Measurements from ENCODE around the gene TMEM141.
"Not testable (repeated sequence)": the region's sequence is repeated elsewhere in the genome, so short reads cannot be mapped to it uniquely, and the experiment has no call there.

The TMEM141 gene

DNA sequence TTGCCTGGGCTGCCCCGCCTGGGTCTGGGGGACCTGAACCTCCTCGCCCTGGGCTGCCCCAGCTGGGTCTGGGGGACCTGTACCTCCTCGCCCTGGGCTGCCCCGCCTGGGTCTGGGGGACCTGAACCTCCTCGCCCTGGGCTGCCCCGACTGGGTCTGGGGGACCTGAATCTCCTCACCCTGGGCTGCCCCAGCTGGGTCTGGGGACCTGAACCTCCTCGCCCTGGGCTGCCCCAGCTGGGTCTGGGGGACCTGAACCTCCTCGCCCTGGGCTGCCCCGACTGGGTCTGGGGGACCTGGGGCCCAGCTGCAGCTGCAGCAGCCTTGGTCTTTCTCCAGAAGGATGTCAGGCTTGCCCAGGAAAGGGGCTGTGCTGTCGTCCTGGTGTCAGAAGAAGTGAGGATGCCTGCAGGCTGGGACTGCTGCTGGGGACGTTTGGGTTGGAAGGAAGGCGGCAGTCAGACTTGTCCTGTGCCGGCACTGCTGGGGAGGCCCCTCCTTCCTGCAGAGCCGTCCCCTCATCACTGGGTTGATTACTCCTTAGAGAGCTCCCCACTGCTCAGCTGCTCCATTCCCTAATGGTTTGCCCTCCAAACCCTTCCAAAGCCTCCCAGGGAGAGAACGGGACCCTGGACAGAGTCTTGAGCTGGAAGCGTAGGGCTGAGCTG lies 42.4 kb downstream of the TMEM141 start:
- DNase-seq (ENCODE audit: low spot score): not testable (repeated sequence)

DNA sequence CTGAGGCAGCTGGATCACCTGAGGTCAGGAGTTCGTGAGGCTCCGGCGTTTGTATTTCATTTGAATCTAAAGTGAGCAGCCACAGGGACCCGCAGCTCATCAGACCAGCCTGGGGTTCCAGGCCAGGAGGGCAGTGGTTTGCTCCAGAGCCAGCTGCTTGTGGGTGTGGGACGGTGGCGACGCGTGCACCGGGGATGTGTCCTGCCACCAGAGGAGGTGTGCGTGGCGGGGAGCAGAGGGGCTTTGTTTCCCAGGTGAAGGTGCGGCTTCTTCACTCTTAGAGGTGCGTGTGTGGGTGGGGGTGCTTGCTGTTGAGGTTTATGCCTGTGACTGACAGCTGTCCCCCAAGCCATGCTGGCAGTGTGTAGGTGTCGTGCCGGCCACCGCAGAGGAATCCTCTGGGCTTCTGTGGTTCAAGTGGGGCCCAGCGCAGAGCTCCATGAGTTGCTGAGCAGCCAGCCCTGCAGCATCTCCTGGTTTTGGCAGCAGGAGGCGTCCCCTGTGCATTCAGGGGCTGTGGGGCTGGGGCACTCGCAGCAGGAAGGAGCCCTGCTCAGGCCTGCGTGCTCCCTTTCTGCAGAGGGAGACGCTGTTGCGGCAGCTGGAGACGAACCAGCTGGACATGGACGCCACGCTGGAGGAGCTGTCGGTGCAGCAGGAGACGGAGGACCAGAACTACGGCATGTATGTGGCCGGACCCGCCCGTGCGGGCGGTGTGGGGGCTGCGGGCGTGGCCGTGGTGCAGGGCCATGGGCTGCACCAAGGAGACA lies 44.2 kb downstream of the TMEM141 start:
- DNase-seq (ENCODE audit: low spot score): no peak

DNA sequence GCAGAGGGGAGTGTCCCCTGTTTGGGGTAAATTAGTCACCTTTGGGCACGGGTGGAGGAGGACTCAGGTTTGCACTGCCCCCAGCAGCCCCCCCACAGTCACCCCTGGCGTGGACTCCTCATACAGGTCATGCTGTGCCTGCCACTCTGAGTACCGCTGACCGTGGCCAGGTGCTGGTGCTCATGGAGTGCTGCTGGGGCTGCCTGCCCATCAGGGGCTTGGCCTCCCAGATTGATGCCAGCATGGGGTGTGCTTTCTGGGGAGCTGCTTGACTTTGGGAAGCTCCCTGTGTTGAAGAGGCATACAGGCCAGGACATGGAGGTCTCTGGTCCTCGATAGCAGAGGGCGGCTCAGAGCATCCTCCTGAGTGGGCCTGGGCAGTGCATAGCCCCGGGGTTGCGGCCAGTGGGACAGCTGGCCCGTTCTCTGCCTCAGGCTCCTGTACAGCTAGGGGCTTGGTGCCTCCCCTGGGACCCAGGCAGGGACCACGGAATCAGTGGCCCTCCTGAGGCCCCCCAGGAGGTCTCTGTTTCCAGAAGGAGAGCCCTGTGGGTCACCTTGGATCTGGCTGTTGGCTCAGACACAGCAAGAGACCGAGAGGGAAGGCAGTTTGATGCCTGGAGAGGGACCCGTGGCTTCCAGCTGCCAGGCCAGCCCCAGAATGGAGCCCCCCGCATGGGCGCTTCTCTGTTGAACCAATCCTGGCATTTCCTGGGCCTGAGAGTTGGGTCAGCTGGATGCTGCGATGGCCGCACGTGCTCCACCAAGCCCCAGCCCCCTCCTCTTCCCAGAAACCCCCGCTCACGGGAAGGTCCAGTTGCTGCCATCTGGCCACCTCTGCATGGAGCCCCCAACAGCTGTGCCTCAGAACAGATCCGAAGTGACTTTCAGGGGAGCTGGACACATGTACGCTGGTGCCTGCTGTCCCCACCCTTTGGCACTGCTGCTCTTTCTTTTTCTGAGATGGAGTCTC lies 45.1 kb downstream of the TMEM141 start:
- no peak for DNase-seq (ENCODE audit: low spot score)

DNA sequence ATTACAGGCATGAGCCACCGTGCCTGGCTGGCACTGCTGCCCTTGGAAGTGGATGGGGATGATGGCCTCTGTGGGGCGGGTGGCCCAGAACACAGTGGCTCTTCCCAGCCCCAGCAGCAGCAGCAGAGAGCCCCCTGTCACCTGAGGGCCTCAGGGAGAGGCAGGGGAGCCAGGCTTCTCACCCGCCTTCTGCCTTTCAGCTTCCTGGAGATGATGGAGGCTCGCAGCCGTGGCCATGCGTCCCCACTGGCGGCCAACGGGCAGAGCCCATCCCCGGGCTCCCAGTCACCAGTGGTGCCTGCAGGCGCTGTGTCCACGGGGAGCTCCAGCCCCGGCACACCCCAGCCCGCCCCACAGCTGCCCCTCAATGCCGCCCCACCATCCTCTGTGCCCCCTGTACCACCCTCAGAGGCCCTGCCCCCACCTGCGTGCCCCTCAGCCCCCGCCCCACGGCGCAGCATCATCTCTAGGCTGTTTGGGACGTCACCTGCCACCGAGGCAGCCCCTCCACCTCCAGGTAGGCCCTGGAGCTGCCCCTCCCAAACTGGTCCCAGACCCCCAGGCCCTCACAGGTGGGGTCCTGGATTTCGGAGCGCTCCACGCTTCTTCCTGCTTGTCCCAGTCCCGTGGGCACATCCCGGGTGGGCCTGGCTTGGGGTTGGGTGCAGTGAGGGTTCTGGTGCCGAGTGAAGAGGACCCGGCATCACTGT lies 46.2 kb downstream of the TMEM141 start:
- no peak for DNase-seq (ENCODE audit: low spot score)

DNA sequence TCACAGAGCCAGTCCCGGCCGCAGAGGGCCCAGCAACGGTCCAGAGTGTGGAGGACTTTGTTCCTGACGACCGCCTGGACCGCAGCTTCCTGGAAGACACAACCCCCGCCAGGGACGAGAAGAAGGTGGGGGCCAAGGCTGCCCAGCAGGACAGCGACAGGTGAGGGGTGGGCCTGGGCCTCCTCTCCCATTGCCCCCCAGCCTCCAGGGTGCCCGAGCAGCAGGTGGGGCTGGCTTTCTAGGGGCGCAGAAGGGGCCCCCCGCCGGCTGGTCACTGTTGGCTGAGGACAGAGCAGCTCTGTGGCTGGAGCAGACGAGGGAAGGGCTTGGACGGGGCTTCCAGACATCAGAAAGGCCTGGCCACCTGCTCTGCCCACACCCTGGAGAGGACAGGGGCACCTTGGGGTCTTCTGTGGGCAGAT lies 46.7 kb downstream of the TMEM141 start:
- not testable (repeated sequence) for DNase-seq (ENCODE audit: low spot score)

DNA sequence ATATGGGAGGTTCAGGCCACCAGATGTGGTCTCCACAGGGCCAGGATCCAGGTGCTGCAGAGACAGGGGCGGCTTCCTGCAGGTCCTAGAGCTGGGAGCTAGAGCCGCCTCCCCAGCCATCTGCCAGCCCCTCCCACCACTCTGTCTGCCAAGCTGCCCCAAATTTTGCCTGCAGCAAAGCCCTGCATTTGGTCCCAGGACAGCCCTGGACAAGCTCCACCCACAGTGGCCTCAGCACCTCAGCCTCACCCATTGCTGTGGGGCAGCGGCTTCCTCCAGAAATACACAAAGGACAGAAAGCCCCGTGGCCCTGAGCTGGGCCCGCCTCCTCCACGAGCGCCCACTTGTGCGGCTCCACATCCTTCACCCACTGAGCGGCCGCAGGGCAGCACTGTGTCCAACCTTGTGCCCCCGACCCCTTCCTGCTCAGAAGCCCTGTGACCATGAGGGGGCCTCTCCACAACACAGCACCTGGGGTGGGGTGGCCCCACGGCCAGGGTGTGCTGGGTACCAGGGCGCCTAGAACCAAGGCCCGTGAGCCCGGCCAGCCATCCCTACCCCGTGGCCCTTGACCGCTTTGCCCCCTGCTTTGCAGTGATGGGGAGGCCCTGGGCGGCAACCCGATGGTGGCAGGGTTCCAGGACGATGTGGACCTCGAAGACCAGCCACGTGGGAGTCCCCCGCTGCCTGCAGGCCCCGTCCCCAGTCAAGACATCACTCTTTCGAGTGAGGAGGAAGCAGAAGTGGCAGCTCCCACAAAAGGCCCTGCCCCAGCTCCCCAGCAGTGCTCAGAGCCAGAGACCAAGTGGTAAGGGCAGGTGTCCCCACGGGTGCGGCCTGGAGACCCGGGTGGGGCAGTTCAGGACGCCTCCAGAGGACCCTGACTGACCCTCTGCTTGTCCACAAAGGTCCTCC lies 47.4 kb downstream of the TMEM141 start:
- DNase-seq (ENCODE audit: low spot score): no peak

DNA sequence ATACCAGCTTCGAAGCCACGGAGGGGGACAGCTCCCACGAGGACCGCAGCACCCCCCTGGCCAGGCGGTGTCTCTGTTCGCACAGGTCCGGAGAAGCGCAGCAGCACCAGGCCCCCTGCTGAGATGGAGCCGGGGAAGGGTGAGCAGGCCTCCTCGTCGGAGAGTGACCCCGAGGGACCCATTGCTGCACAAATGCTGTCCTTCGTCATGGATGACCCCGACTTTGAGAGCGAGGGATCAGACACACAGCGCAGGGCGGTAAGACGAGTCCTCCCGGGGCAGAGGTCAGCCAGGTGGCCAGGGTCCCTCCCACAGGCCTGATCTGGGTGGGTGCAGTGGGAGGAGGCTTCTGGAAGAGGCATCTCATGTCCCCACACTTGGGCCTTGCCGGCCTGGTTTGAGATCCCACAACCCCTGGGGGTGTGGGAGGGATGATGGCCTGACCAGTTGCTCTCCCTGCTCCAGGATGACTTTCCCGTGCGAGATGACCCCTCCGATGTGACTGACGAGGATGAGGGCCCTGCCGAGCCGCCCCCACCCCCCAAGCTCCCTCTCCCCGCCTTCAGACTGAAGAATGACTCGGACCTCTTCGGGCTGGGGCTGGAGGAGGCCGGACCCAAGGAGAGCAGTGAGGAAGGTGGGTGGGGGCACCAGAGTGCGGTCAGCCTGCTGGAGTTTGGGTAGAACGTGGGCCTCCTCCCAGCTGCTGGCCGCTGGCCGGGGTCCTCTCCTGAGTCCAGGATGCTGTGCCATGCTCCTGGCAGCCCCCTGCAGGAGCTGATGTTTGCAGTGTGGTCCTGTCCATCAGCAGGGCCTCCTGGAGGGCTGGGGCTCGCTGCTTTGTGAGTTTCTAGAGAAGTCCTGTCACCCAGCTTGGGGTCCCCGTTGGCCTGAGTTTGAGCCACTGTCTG lies 48.3 kb downstream of the TMEM141 start:
- no peak for DNase-seq (ENCODE audit: low spot score)

DNA sequence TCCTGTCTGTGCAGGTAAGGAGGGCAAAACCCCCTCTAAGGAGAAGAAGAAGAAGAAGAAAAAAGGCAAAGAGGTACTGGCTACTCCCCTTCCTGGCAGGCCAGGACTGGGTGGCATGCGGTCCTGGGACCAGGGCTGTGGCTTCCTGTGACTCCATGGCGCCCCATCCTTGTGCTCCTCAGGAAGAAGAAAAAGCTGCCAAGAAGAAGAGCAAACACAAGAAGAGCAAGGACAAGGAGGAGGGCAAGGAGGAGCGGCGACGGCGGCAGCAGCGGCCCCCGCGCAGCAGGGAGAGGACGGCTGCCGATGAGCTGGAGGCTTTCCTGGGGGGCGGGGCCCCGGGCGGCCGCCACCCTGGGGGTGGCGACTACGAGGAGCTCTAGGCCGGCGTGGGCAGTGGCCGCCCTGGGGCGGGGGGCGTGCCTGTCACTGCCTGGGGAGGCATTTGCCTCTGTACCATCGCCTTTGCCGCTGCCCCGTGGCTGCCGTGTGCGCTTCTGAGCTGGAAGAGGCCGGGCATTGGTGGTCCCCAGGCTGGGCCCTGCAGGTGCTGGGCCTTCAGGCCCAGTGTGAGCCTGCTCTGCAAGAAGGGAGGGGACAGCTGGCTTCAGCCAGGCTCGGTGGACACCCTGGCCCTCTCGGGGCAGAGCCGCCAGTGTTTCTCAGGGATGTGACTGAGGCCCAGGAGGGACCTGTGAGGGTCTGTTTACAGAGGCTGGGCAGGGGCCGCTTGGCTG lies 49.2 kb downstream of the TMEM141 start:
- no peak for DNase-seq (ENCODE audit: low spot score)

DNA sequence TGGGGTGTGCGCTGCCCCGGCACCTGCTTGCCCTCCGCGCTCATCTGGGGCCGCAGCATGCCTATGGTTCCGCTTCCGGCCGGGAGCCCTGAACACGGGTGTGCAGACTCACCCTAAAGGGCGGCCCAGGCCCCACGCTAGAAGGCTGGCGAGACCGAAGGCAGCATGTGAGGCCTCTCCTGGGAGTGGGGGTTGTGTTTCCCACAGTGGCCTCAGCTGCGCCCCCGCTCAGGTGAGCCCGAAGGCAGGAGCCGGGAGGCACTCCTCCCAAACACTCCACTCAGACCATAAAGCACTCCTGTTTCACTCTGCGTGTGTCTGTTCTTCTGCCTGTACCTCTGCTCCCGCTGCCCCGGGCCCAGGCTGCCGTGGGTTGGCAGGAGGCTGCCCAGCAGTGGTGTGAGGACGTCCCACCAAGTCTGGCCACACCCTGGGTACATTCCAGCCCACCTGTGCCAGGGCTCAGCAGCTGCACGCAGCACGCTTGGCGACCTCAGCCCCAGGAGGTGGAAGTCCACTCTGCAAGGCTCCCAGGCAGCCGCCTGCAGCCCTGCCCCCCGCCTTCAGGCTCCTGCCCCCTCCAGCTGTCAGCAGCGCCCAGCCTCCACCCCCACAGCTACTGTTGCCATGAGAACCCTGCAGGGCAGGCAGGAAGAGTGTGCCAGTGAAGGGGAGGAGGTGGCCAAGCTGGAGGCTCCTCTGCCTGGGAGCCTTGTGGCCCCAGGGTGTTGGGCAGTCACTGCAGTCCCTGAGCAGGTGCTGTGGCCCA lies 49.9 kb downstream of the TMEM141 start:
- peak; percentile 74 for DNase-seq (ENCODE audit: low spot score)

DNA sequence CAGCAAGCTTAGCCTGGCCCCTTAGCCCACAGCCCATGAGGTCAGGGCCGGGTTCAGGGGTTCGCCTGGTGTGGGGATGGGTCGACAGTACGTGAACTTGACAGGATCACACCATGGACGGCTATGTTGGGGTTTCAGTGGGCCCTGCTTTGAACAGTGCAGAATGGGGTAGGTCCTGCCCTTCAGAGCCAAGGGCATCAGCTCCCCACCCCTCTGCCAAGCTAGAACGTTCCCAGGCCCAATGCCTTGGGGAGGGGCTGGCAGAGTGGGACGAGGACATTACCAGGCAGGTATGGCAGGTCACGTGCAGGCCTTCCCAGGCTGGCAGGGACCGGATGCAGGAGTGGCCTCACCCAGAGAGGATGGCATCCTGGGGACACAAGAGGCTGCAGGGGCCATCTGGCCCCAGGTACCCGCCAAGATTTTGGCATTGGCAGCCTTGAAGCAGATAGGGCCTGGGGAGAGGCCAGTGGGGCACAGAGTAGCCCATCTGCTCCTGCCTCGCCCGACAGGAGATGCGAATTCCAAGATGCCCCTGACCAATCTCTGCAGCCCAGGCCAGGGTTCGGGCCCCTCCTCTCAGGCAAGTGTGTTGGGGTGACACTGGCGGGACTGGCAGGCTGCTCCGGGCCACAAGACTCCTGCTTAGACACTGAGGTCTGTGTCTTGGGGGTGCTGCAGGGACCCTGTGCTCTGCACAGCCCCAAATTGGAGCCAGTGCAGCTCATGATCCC lies 50.7 kb downstream of the TMEM141 start:
- not testable (repeated sequence) for DNase-seq (ENCODE audit: low spot score)

DNA sequence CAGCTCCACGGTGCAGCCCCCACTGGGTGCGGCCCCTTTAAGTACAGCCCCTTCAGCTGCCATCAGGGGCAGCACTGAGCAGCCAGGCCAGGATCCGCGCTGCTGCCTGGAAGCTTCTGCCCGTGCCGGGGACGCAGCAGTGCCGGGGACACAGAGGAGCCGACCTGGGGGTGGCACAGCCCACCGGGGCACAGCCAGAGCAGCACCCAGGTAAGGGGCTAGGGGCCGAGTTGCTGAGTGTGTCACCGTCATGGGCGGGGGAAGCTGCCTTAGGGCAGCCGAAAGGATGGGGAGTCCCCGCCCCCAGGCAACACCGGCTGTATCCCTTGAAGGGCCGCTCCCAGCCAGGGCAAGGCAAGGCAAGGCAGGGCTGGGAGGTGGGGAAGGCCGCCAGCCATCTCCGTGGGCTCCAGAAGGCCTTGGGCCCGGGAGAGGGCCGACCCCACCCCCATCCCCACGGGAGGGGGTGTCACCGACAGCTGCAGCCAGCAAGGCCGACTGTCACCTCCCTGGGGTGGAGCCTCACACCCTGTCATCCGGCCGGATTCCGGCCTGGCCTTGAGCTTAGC lies 51.3 kb downstream of the TMEM141 start, which contains the start of gene AJM1:
Gene AJM1 (plus strand): TSS at position 99 of the 569 bp plus-strand sequence. CDS start 1,937 bp downstream, outside the sequence.
- peak; percentile 88 for DNase-seq (ENCODE audit: low spot score)
